ENCODE measurements around the gene QRFP.

QRFP gene

GRCh38 chr9:130884542-130885483, 11.8 kb downstream of the QRFP start (continued):
- TF ChIP-seq ZNF26 (tag by site-specific recombination; IDR thresholded peaks at IDR 0.05) = no peak

GRCh38 chr9:130884111-130884531, 12.5 kb downstream of the QRFP start:
- H3K4me3 ChIP-seq (ENCODE audit: low read depth, low read length) = no peak overlapping the region
- no peaks in the 10 kb centered on the region for H3K9me3 ChIP-seq (ENCODE audit: control insufficient read depth, insufficient read depth, low read depth, low read length)
- H3K36me3 ChIP-seq (ENCODE audit: control insufficient read depth in 2 of 2, insufficient read depth in 1 of 2, low read length in 2 of 2) = peaks cover 0 to 96% of the 10 kb centered on the region in 2 experiments; a peak in 1 of 3 replicates
- no peak overlapping the region for H3K27ac ChIP-seq (ENCODE audit: extremely low read depth, low read depth, low read length)
- TF ChIP-seq ZBTB44 (tag by site-specific recombination; IDR thresholded peaks at IDR 0.05) = no peak
- TF ChIP-seq ZNF449 (tag by site-specific recombination; IDR thresholded peaks at IDR 0.05) = no peak
- no peak for TF ChIP-seq ZNF701 (tag by site-specific recombination; IDR thresholded peaks at IDR 0.05)
- TF ChIP-seq ZSCAN16 (tag by site-specific recombination; IDR thresholded peaks at IDR 0.05) = no peak
- no peak for TF ChIP-seq ZBTB48 (tag by site-specific recombination; IDR thresholded peaks at IDR 0.05)
- TF ChIP-seq ZNF580 (tag by site-specific recombination; IDR thresholded peaks at IDR 0.05) = no peak
- TF ChIP-seq ZNF112 (tag by site-specific recombination; IDR thresholded peaks at IDR 0.05) = no peak
- TF ChIP-seq PRDM1 (tag by site-specific recombination; IDR thresholded peaks at IDR 0.05) = no peak
- no peak for TF ChIP-seq ZNF596 (tag by site-specific recombination; IDR thresholded peaks at IDR 0.05)
- no peak for TF ChIP-seq ZNF629 (tag by site-specific recombination; IDR thresholded peaks at IDR 0.05)
- TF ChIP-seq BCL11B (tag by site-specific recombination; IDR thresholded peaks at IDR 0.05; ENCODE audit: low read depth) = no peak
- TF ChIP-seq ZNF521 (tag by site-specific recombination; IDR thresholded peaks at IDR 0.05) = no peak
- no peak for TF ChIP-seq SALL2 (tag by site-specific recombination; IDR thresholded peaks at IDR 0.05; ENCODE audit: borderline replicate concordance)
- TF ChIP-seq EGR2 (tag by site-specific recombination; IDR thresholded peaks at IDR 0.05; ENCODE audit: low read depth) = no peak
- no peak for TF ChIP-seq ZNF274 (IDR thresholded peaks at IDR 0.05; ENCODE audit: low read length)
- no peak for TF ChIP-seq ZNF274 (tag by site-specific recombination; IDR thresholded peaks at IDR 0.05; ENCODE audit: borderline replicate concordance)
- TF ChIP-seq ZNF146 (tag by site-specific recombination; IDR thresholded peaks at IDR 0.05) = no peak
- no peak for TF ChIP-seq SCRT2 (tag by site-specific recombination; IDR thresholded peaks at IDR 0.05)
- no peak for TF ChIP-seq ZNF692 (tag by site-specific recombination; IDR thresholded peaks at IDR 0.05)
- no peak for TF ChIP-seq ZNF138 (tag by site-specific recombination; IDR thresholded peaks at IDR 0.05; ENCODE audit: borderline replicate concordance)
- POLR2A ChIA-PET = interaction anchor here (1.2 kb wide), 1 partner anchor 126 kb away, joined by 3 read pairs; no protein-coding TSS in a partner anchor
- H3K4me1 ChIP-seq (ENCODE audit: control insufficient read depth, insufficient read depth, low read length) = no peaks in the 10 kb centered on the region
- CTCF ChIA-PET = interaction anchor here (0.6 to 2.1 kb wide), 2 partner anchors 18 to 297 kb away, joined by 3 to 15 read pairs; no protein-coding TSS in a partner anchor

Measured in HEK293 (cell line).